Mucosa of descending colon (tissue), 3 donors: Measurements from ENCODE around the gene ERC1. TPM values are rescaled to one million over a fixed set of nuclear protein-coding genes. Genes with fewer than 3 reads are reported as not detected.

Source experiments
- ATAC-seq: fragments of 200-7000 bp; cut with Tn5 transposase; one replicate; pipeline ENCODE4 v1.9.1; 2020; ENCODE audit warnings: mild to moderate bottlenecking, moderate library complexity
- DNase-seq, 3 donors: peaks; one replicate each; pipeline ENCODE4 v3.0.0-alpha.2; 2020
- H3K36me3 ChIP-seq: fragments of 200-600 bp; one replicate; pipeline ENCODE4 v1.8.0; 2021; ENCODE audit warnings: low read depth, mild to moderate bottlenecking
- H3K4me1 ChIP-seq: fragments of 200-600 bp; one replicate; pipeline ENCODE4 v1.8.0; 2021; ENCODE audit warnings: low read depth, mild to moderate bottlenecking
- H3K4me3 ChIP-seq: fragments of 200-600 bp; one replicate; pipeline ENCODE4 v1.8.0; 2021; ENCODE audit warnings: mild to moderate bottlenecking
- H3K9me3 ChIP-seq: fragments of 200-600 bp; one replicate; pipeline ENCODE4 v1.8.0; 2021; ENCODE audit warnings: mild to moderate bottlenecking
- intact Hi-C, 2 donors: fragments of 100-400 bp; cut with DNase I in 1 of 2; cut with micrococcal nuclease in 1 of 2; formaldehyde crosslinking; loops; one replicate each; pipeline versions ENCODE4 v1.11.0 to v1.11.1; 2022; cut with DNase I, micrococcal nuclease
- total RNA-seq, 3 donors: library from RNA; stranded (reverse); fragmentation: NEBNext Ultra II Directional in 2 of 3; extraction: Animal tissue kit (Norgen Biotek cat#: 25700) in 2 of 3; gene quantifications; one replicate each; pipeline versions ENCODE4 v1.2.1 to v1.2.4, GENCODE V29; 2021 to 2023
- TF ChIP-seq, protein P1 (sequence below): fragments of 200-600 bp; IDR thresholded peaks from one replicate; pipeline ENCODE4 v1.8.0; 2022; ENCODE audit warnings: antibody characterized with exemption, mild to moderate bottlenecking
- donor health status: DM: no; HTN: no; CAD: no; lungs with moderate emphysema.
- donor health status: DM: no; HTN: no; CAD: no.
- donor health status: DM: no; HTN: yes; CAD: no.

Gene ERC1
- total RNA-seq, 3 donors from 2014 or later = 42.6 to 76.3 (median 49.6) TPM

DNA sequence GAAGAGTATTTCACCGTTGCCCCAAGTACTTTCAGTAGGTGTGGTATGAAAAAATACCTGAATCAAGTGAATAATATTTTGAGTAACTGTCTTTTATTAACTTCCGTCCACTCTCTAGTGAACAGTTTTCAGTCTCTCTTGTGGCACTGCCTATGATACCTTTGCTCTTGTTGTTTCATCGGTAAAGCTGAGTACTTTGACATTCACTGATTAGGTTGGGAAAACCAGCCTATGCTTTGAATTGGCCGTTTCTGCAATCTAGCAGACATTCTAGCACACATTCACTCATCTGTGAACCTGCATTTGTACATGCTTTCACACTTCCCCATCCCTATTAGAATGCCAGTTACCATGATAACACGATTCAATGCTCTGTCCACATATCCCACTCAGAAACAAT, 386.1 kb downstream of the ERC1 start:
- no peak for ATAC-seq
- intact Hi-C loops = no loop called here
- Histone ChIP-seq H3K4me1 (no peaks in the 10 kb centered on the region), H3K9me3 (no peaks in the 10 kb centered on the region), H3K36me3 (no peaks in the 10 kb centered on the region), H3K4me3 (no peak overlapping the region)
- TF ChIP-seq, protein P1, sequence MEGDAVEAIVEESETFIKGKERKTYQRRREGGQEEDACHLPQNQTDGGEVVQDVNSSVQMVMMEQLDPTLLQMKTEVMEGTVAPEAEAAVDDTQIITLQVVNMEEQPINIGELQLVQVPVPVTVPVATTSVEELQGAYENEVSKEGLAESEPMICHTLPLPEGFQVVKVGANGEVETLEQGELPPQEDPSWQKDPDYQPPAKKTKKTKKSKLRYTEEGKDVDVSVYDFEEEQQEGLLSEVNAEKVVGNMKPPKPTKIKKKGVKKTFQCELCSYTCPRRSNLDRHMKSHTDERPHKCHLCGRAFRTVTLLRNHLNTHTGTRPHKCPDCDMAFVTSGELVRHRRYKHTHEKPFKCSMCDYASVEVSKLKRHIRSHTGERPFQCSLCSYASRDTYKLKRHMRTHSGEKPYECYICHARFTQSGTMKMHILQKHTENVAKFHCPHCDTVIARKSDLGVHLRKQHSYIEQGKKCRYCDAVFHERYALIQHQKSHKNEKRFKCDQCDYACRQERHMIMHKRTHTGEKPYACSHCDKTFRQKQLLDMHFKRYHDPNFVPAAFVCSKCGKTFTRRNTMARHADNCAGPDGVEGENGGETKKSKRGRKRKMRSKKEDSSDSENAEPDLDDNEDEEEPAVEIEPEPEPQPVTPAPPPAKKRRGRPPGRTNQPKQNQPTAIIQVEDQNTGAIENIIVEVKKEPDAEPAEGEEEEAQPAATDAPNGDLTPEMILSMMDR = no peak
- DNase-seq = no peak

DNA sequence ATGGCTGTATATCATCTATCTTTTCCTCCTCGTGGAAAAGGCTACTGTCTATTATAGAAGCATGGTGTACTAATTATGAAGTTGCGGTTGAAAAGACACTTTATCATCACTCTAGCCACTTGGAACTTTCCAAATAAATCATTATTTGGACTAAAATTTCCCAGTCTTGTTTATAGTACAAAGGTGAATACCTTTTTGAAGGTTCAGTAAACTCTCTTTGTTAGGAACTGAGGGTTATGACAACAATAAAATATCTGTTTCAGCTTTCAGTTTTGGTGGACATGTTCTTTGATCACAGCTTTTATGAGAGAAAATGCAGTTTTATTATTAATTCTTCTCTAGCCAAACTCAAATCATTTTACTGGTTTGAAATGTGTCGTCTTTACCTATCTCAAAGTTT, 386.7 kb downstream of the ERC1 start:
- no peak for DNase-seq
- H3K9me3 ChIP-seq = no peaks in the 10 kb centered on the region
- no peak overlapping the region for H3K4me3 ChIP-seq
- H3K4me1 ChIP-seq = no peaks in the 10 kb centered on the region
- ATAC-seq = no peak
- TF ChIP-seq, protein P1 = no peak
- H3K36me3 ChIP-seq = no peaks in the 10 kb centered on the region
- intact Hi-C loops = no loop called here

DNA sequence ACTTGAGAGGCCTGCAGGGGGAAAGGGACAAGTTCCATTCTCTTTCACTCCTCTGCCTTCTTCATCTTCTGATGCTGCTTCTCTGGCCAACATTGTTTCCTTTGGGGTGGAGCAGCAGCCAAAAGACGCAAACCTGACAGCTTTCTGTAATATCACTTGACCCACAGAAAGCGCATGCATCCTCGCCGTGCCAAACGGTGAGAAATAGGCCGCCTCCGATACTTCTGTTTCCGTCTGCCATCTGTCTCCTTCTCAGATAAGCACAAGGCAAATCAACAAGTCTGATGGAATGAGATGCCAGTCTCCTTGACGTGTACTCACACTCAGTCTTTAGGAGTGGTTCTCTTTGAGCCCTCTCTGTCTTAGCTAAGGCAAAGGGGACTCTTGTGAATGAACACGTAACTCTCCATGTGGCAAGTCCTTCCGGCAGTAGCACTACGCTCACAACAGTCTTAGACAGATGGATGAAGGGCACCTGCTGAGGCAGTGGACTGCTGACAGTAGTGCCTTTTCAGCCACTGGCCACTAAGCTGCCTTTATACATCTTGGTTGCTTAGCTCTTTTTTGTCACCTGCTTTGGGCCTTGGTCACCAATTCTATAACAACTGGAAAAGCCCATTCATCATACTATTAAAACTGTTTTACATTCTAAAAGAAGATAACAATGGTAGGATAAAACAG, 389.3 kb downstream of the ERC1 start:
- ATAC-seq (no peak), DNase-seq (no peak)
- TF ChIP-seq, protein P1 = no peak
- Histone ChIP-seq H3K4me3 (no peak overlapping the region), H3K4me1 (no peaks in the 10 kb centered on the region), H3K36me3 (no peaks in the 10 kb centered on the region), H3K9me3 (no peaks in the 10 kb centered on the region)
- intact Hi-C loops = no loop called here

DNA sequence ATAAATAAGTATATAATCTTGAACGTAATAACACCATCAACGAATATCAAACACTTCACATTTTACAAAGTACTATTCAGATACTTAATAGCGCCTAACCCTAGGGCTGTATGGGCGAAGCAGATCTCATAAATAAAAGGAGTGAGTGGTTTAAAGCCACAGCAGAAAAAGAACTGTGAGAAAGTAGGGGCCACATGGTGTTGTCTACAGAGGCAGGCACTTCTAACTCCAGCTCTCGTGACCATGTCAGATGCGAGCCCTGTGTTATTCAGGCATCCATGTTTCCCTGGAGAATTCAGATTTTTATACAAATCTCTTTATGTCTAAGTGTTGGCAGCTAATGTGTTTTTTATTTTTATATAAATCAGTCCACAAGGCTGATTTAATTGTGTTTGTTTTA, 391.1 kb downstream of the ERC1 start:
- H3K4me3 ChIP-seq = no peak overlapping the region
- DNase-seq (no peak), ATAC-seq (no peak)
- intact Hi-C loops = no loop called here
- TF ChIP-seq, protein P1 = no peak
- no peaks in the 10 kb centered on the region for H3K36me3 ChIP-seq
- H3K9me3 ChIP-seq = no peaks in the 10 kb centered on the region
- no peaks in the 10 kb centered on the region for H3K4me1 ChIP-seq

DNA sequence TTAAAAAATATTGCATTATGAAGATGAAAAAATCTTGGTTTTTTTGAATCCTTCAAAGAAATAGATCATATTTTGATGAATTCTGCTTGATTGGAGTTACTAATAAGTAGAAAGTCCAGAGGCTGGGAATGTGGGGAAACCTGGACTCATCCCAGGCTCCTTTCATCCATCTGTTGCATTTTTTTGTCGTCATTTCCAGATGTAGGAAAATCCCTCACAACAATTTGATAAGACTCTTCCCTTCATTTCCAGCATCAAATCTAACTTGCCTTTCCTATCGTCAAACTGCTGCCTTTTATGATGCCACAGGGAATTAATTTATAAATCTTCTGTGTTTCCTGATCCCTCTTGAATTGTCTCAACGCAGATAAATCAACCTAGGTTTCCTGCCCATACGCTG, 391.8 kb downstream of the ERC1 start:
- Histone ChIP-seq H3K36me3 (no peaks in the 10 kb centered on the region), H3K4me1 (no peaks in the 10 kb centered on the region), H3K9me3 (no peaks in the 10 kb centered on the region), H3K4me3 (no peak overlapping the region)
- DNase-seq (no peak), ATAC-seq (no peak)
- TF ChIP-seq, protein P1 = no peak
- intact Hi-C loops = no loop called here

DNA sequence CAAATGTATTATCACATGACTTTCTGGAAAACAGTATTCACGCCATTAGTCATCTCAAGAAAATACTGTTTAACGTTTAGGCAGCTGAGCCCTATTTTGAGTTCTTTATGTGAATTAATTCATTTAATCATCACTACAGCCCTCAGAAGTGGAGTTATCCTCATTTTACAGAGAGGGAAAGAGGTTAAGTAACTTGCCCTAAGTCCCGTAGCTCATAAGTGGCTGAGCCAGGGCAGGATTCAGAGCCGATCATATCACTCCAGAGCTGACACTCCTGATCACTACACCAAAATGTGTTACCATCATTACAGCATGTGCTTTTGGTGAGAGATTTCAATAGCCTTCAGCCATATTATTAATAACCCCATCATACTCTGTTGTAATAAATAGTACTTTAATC, 392.7 kb downstream of the ERC1 start:
- no peak for DNase-seq
- Histone ChIP-seq H3K4me3 (no peak overlapping the region), H3K36me3 (no peaks in the 10 kb centered on the region), H3K9me3 (no peaks in the 10 kb centered on the region), H3K4me1 (no peaks in the 10 kb centered on the region)
- intact Hi-C loops = no loop called here
- TF ChIP-seq, protein P1 = no peak
- no peak for ATAC-seq
